Right lobe of liver (tissue), 6 donors: Measurements from ENCODE around the gene NFATC3. TPM values are rescaled to one million over a fixed set of nuclear protein-coding genes. Genes with fewer than 3 reads are reported as not detected.

Experiments used
- ATAC-seq, 4 donors: fragments of 200-7000 bp; cut with Tn5 transposase; one replicate each; pipeline ENCODE4 v1.9.1; 2020; ENCODE audit warnings: mild to moderate bottlenecking in 4 of 4, moderate library complexity in 4 of 4
- DNase-seq, 3 donors: peaks; one replicate each; pipeline ENCODE4 v3.0.0-alpha.2; 2020
- H3K27ac ChIP-seq, 3 donors: fragments of 200-600 bp; one replicate each; pipeline ENCODE4 v1.8.0; 2022
- H3K27me3 ChIP-seq, 2 donors: fragments of 200-600 bp; one replicate each; pipeline ENCODE4 v1.8.0; 2022
- H3K36me3 ChIP-seq, 4 donors: fragments of 200-600 bp; sonication (generic) in 1 of 4; one replicate each; pipeline versions ENCODE4 v1.5.1 to v1.8.0; 2017 to 2022; ENCODE audit warnings: control low read depth in 1 of 4
- H3K4me1 ChIP-seq, 4 donors: fragments of 200-600 bp; sonication (generic) in 1 of 4; one replicate each; pipeline versions ENCODE4 v1.5.1 to v1.8.0; 2017 to 2022; ENCODE audit warnings: control low read depth in 1 of 4
- H3K4me3 ChIP-seq, 3 donors: fragments of 200-600 bp; one replicate each; pipeline ENCODE4 v1.8.0; 2022
- H3K9me3 ChIP-seq, 4 donors: fragments of 200-600 bp; sonication (generic) in 1 of 4; one replicate each; pipeline versions ENCODE4 v1.5.1 to v1.8.0; 2017 to 2022; ENCODE audit warnings: control low read depth in 1 of 4
- POLR2A ChIP-seq: fragments of 450-650 bp; IDR thresholded peaks from one replicate; pipeline ENCODE4 v1.6.1; 2017; ENCODE audit warnings: antibody characterized with exemption, mild to moderate bottlenecking
- WGBS: methylation state at CpG from one replicate; pipeline ENCODE4 v1.1.6; 2018; ENCODE audit warnings: low coverage, low lambda C conversion rate; ENCODE audit not compliant: insufficient coverage; ENCODE audit errors: missing lambda C conversion rate; 5-methylcytosine and 5-hydroxymethylcytosine counted together
- intact Hi-C, 2 donors: fragments of 100-400 bp; cut with DNase I; formaldehyde crosslinking; loops; one replicate each; pipeline versions ENCODE4 v1.11.2 to v1.14.1; 2022
- total RNA-seq, 6 experiments: library from RNA; depleted of rRNA in 2 of 6; stranded (reverse); fragments of >200 nt in 2 of 6; fragmentation: NEBNext Ultra II Directional in 3 of 6; extraction: Animal tissue kit (Norgen Biotek cat#: 25700) in 3 of 6; gene quantifications; one replicate each; pipeline versions ENCODE4 v1.1.0 to v1.2.4, GENCODE V29; 2016 to 2023
- TF ChIP-seq, protein P1 (sequence below), 4 donors: fragments of 200-600 bp in 3 of 4; fragments of 450-650 bp in 1 of 4; IDR thresholded peaks; one replicate each; pipeline versions ENCODE4 v1.5.1 to v1.8.0; 2016 to 2022; ENCODE audit warnings: antibody characterized with exemption in 4 of 4, mild to moderate bottlenecking in 2 of 4
- donor health status: DM: no; HTN: yes; CAD: no.
- donor health status: DM: no; HTN: no; CAD: no.
- donor health status: DM: no; HTN: no; CAD: no.
- donor health status: DM: no; HTN: yes; CAD: no.
- donor health status: DM: no; HTN: yes; CAD: no.

NFATC3 gene
- total RNA-seq, 6 experiments from 2014 or later, result 19.9 to 30.1 (median 25.1) TPM

GRCh38 chr16:68252383-68252782 is 167.2 kb downstream of the NFATC3 start:
- no peak overlapping the region for H3K27ac ChIP-seq
- DNase-seq (no peak), ATAC-seq (no peak)
- no peaks in the 10 kb centered on the region for H3K27me3 ChIP-seq
- H3K4me1 ChIP-seq, result peaks cover 0 to 17% (median 5%) of the 10 kb centered on the region in 4 donors
- no peak for TF ChIP-seq POLR2A
- TF ChIP-seq, protein P1, sequence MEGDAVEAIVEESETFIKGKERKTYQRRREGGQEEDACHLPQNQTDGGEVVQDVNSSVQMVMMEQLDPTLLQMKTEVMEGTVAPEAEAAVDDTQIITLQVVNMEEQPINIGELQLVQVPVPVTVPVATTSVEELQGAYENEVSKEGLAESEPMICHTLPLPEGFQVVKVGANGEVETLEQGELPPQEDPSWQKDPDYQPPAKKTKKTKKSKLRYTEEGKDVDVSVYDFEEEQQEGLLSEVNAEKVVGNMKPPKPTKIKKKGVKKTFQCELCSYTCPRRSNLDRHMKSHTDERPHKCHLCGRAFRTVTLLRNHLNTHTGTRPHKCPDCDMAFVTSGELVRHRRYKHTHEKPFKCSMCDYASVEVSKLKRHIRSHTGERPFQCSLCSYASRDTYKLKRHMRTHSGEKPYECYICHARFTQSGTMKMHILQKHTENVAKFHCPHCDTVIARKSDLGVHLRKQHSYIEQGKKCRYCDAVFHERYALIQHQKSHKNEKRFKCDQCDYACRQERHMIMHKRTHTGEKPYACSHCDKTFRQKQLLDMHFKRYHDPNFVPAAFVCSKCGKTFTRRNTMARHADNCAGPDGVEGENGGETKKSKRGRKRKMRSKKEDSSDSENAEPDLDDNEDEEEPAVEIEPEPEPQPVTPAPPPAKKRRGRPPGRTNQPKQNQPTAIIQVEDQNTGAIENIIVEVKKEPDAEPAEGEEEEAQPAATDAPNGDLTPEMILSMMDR (IDR thresholded peaks at IDR 0.05), result no peak
- peaks cover 0 to 55% (median 0%) of the 10 kb centered on the region in 4 donors for H3K36me3 ChIP-seq
- 94% methylated on average over 3 of the region's 5 CpGs for WGBS
- H3K4me3 ChIP-seq, result no peak overlapping the region
- intact Hi-C loops, result no loop called here
- no peaks in the 10 kb centered on the region for H3K9me3 ChIP-seq

GRCh38 chr16:68253721-68254120 is 168.6 kb downstream of the NFATC3 start:
- no peak for DNase-seq
- no peak overlapping the region for H3K27ac ChIP-seq
- intact Hi-C loops, result no loop called here
- no peak for ATAC-seq
- no peak for TF ChIP-seq POLR2A
- TF ChIP-seq, protein P1 (IDR thresholded peaks at IDR 0.05), result no peak
- H3K27me3 ChIP-seq, result no peaks in the 10 kb centered on the region
- H3K4me1 ChIP-seq, result peaks cover 0 to 4% (median 0%) of the 10 kb centered on the region in 4 donors
- H3K36me3 ChIP-seq, result peaks cover 0 to 55% (median 0%) of the 10 kb centered on the region in 4 donors
- H3K9me3 ChIP-seq, result no peaks in the 10 kb centered on the region
- no peak overlapping the region for H3K4me3 ChIP-seq
- WGBS, result 93% methylated on average over 4 of the region's 4 CpGs

DNA sequence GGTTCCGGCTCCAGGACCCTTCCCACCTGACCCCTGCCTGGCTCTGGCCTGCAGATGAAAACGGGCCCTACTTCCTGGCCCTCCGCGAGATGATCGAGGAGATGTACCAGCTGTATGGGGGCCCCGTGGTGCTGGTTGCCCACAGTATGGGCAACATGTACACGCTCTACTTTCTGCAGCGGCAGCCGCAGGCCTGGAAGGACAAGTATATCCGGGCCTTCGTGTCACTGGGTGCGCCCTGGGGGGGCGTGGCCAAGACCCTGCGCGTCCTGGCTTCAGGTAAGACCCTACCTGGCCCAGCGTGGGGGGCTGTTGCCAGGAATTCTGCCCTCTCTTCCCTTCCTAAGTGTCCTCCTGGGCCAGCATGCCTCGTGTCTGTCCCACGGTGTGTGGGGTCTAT is 170.5 kb downstream of the NFATC3 start:
- Histone ChIP-seq H3K27ac (no peak overlapping the region), H3K27me3 (no peaks in the 10 kb centered on the region), H3K9me3 (no peaks in the 10 kb centered on the region), H3K4me1 (no peaks in the 10 kb centered on the region), H3K4me3 (no peak overlapping the region), H3K36me3 (peaks cover 0 to 65% (median 0%) of the 10 kb centered on the region in 4 donors)
- no peak for ATAC-seq
- intact Hi-C loops, result loop anchor here in 1 of 2 donors (5.0 kb wide), 1 partner anchor 72 kb away; no protein-coding TSS in a partner anchor
- WGBS, result 90% methylated on average over 2 of the region's 18 CpGs
- TF ChIP-seq, protein P1 (IDR thresholded peaks at IDR 0.05), result no peak
- no peak for TF ChIP-seq POLR2A
- no peak for DNase-seq

- H3K9me3 ChIP-seq, result no peaks in the 10 kb centered on the region
- 80% methylated on average over 2 of the region's 6 CpGs for WGBS
- ATAC-seq (no peak), DNase-seq (no peak)
- TF ChIP-seq, protein P1 (IDR thresholded peaks at IDR 0.05), result no peak
- TF ChIP-seq POLR2A, result no peak
- H3K36me3 ChIP-seq, result peaks cover 0 to 55% (median 0%) of the 10 kb centered on the region in 4 donors
- no peak overlapping the region for H3K4me3 ChIP-seq
- H3K27ac ChIP-seq, result no peak overlapping the region
- H3K4me1 ChIP-seq, result no peaks in the 10 kb centered on the region
- H3K27me3 ChIP-seq, result no peaks in the 10 kb centered on the region
- intact Hi-C loops, result loop anchor here in 1 of 2 donors (5.0 kb wide), 1 partner anchor 70 kb away; no protein-coding TSS in a partner anchor
Observed at GRCh38 chr16:68257251-68257905, 172.2 kb downstream of the NFATC3 start.
